Measurements from ENCODE around the gene MOB3B. TPM values are rescaled to one million over a fixed set of nuclear protein-coding genes. Genes with fewer than 3 reads are reported as not detected.

MOB3B gene
- total RNA-seq, 2 donors from 2014 or later: 3.1 to 17.8 TPM

DNA sequence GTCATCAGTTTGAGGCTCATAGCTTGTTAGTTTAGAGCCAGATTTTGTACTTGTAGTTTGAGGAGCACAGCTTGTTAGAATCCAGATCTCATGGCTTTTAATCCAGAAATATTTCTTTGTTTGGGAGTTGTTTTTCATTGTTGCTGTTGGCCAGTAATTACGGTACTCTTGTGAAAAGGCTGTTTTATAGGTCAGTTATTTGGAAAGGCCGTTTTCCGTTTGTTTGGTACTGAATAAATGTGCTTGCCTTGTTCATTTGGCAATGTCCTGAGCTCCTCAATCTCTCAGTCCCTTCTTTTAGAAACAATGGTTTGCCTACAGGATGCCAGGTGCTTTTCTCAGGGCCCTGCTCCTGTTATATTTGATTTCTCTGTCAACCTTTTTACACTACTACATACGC, 4.5 kb upstream of the MOB3B start:
- DNase-seq (ENCODE audit: low spot score): no peak
- intact Hi-C loops (cut with DNase I): no loop called here
- H3K27me3 ChIP-seq (replicated peaks; ENCODE audit: insufficient read depth): no peaks in the 10 kb centered on the region
- 12% methylated on average over 4 of the region's 4 CpGs for WGBS
- no peaks in the 10 kb centered on the region for H3K9me3 ChIP-seq
- peak overlapping the region in 1 of 2 donors; percentile 4 for H3K27ac ChIP-seq
- H3K4me3 ChIP-seq: no peak overlapping the region
- peaks cover 2% of the 10 kb centered on the region for H3K4me1 ChIP-seq (replicated peaks)
- H3K36me3 ChIP-seq: no peaks in the 10 kb centered on the region
- TF ChIP-seq, protein P1, sequence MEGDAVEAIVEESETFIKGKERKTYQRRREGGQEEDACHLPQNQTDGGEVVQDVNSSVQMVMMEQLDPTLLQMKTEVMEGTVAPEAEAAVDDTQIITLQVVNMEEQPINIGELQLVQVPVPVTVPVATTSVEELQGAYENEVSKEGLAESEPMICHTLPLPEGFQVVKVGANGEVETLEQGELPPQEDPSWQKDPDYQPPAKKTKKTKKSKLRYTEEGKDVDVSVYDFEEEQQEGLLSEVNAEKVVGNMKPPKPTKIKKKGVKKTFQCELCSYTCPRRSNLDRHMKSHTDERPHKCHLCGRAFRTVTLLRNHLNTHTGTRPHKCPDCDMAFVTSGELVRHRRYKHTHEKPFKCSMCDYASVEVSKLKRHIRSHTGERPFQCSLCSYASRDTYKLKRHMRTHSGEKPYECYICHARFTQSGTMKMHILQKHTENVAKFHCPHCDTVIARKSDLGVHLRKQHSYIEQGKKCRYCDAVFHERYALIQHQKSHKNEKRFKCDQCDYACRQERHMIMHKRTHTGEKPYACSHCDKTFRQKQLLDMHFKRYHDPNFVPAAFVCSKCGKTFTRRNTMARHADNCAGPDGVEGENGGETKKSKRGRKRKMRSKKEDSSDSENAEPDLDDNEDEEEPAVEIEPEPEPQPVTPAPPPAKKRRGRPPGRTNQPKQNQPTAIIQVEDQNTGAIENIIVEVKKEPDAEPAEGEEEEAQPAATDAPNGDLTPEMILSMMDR (IDR thresholded peaks at IDR 0.05): no peak
- peak; percentile 42 for TF ChIP-seq POLR2AphosphoS5 (IDR thresholded peaks at IDR 0.05)

DNA sequence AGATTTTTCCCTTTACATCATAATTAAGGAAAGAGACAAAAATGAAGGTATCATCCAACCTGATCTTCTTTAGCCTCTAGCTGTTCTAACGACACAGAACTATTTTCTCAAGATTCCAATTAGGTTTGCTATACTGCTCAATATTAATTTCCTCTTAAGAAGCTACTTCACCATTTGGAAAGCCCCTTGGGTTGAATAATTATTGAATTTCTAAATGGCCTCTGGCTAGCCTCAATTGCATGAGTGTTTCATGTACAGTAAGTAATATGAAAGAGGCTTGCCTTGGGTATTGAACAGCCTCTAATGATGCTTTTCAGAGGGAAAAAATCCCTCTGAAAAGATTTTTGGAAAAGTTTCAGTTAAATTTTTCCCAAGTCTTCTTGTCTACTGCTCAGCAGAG, 3.7 kb upstream of the MOB3B start:
- intact Hi-C loops (cut with DNase I): no loop called here
- no peak overlapping the region for H3K4me3 ChIP-seq
- no peak overlapping the region for H3K27ac ChIP-seq
- no peaks in the 10 kb centered on the region for H3K9me3 ChIP-seq
- no peaks in the 10 kb centered on the region for H3K4me1 ChIP-seq (replicated peaks)
- WGBS: 86% methylated on average over 1 of the region's 1 CpG
- no peak for TF ChIP-seq POLR2AphosphoS5 (IDR thresholded peaks at IDR 0.05)
- TF ChIP-seq, protein P1 (IDR thresholded peaks at IDR 0.05): no peak
- no peak for TF ChIP-seq POLR2A (IDR thresholded peaks at IDR 0.05)
- DNase-seq (ENCODE audit: low spot score): no peak
- H3K36me3 ChIP-seq: no peaks in the 10 kb centered on the region
- no peaks in the 10 kb centered on the region for H3K27me3 ChIP-seq (replicated peaks; ENCODE audit: insufficient read depth)

- TF ChIP-seq POLR2A (IDR thresholded peaks at IDR 0.05): no peak
- TF ChIP-seq, protein P1 (IDR thresholded peaks at IDR 0.05): no peak
- TF ChIP-seq POLR2AphosphoS5 (IDR thresholded peaks at IDR 0.05): no peak
- Histone ChIP-seq H3K36me3 (no peaks in the 10 kb centered on the region), H3K4me1 (replicated peaks) (no peaks in the 10 kb centered on the region), H3K4me3 (no peak overlapping the region), H3K27me3 (replicated peaks; ENCODE audit: insufficient read depth) (no peaks in the 10 kb centered on the region), H3K9me3 (no peaks in the 10 kb centered on the region), H3K27ac (no peak overlapping the region)
- 88% methylated on average over 1 of the region's 1 CpG for WGBS
- intact Hi-C loops (cut with DNase I): no loop called here
- DNase-seq (ENCODE audit: low spot score): no peak
Measured at GRCh38 chr9:27532046-27532445, 2.4 kb upstream of the MOB3B start.

GRCh38 chr9:27530915-27531755, 1.5 kb upstream of the MOB3B start:
- no peak for DNase-seq (ENCODE audit: low spot score)
- H3K4me1 ChIP-seq (replicated peaks): peaks cover under 1% of the 10 kb centered on the region
- H3K27me3 ChIP-seq (replicated peaks; ENCODE audit: insufficient read depth): no peaks in the 10 kb centered on the region
- WGBS: 55% methylated on average over 4 of the region's 4 CpGs
- TF ChIP-seq POLR2AphosphoS5 (IDR thresholded peaks at IDR 0.05) (no peak), POLR2A (IDR thresholded peaks at IDR 0.05) (no peak)
- TF ChIP-seq, protein P1 (IDR thresholded peaks at IDR 0.05): no peak
- H3K27ac ChIP-seq: no peak overlapping the region
- no peak overlapping the region for H3K4me3 ChIP-seq
- no peaks in the 10 kb centered on the region for H3K36me3 ChIP-seq
- intact Hi-C loops (cut with DNase I): no loop called here
- no peaks in the 10 kb centered on the region for H3K9me3 ChIP-seq

DNA sequence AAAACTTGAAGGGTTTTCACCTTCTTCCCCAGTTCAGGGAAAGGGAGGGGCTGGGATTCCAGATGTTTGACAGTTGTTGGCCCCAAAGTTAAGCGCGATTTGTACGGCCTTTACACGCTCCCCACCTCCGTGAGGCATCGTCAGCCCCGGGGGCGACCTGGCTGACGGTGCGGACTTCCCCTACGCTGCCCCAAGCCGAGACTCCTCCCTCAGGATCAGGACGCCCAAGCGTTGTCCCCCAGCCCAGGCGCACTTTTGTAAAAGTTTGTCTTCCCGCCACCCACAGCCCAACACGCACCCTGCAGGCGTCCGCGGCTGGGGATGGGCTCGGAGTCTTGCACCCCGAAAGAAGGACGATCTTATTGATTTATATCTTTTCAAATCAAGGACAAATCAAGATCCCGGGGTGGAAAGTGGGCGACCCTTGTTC, 713 bp downstream of the MOB3B start:
- peak; percentile 17 for DNase-seq (ENCODE audit: low spot score)
- intact Hi-C loops (cut with DNase I): loop anchor here (2.0 to 5.0 kb wide), 2 partner anchors 56 to 192 kb away; no protein-coding TSS in a partner anchor
- H3K27ac ChIP-seq: peak overlapping the region; percentile 78
- H3K27me3 ChIP-seq (replicated peaks; ENCODE audit: insufficient read depth): no peaks in the 10 kb centered on the region
- H3K4me1 ChIP-seq (replicated peaks): peaks cover 4% of the 10 kb centered on the region
- WGBS: under 1% methylated on average over 24 of the region's 25 CpGs
- no peaks in the 10 kb centered on the region for H3K36me3 ChIP-seq
- TF ChIP-seq, protein P1 (IDR thresholded peaks at IDR 0.05): no peak
- peak; percentile 20 for TF ChIP-seq POLR2A (IDR thresholded peaks at IDR 0.05)
- TF ChIP-seq POLR2AphosphoS5 (IDR thresholded peaks at IDR 0.05): no peak
- no peaks in the 10 kb centered on the region for H3K9me3 ChIP-seq
- H3K4me3 ChIP-seq: peak overlapping the region; percentile 66 to 72
